ENCODE measurements around the gene FAM171A1. TPM values are rescaled to one million over a fixed set of nuclear protein-coding genes. Genes with fewer than 3 reads are reported as not detected.
"Not testable (repeated sequence)": the region's sequence is repeated elsewhere in the genome, so short reads cannot be mapped to it uniquely, and the experiment has no call there.

Gene FAM171A1
- total and polyA plus RNA-seq, 2 experiments from 2014 or later, result 24.4 to 29.5 TPM

GRCh38 chr10:15209827-15210509, 161.1 kb downstream of the FAM171A1 start:
- WGBS (ENCODE audit: low lambda C conversion rate, missing lambda C conversion rate), result 35% methylated on average over 14 of the region's 14 CpGs
- Histone ChIP-seq H3K27me3 (no peaks in the 10 kb centered on the region), H2AFZ (no peak overlapping the region), H3K36me3 (replicated peaks; ENCODE audit: insufficient read depth, low read depth) (no peaks in the 10 kb centered on the region), H3K79me2 (no peaks in the 10 kb centered on the region), H3K27ac (no peak overlapping the region), H3K4me3 (no peak overlapping the region), H3K4me2 (peak overlapping the region; percentile 31), H3K9me2 (replicated peaks; ENCODE audit: insufficient read depth) (no peaks in the 10 kb centered on the region), H3K9me3 (ENCODE audit: low read depth) (no peaks in the 10 kb centered on the region), H4K20me1 (ENCODE audit: insufficient read depth, poor library complexity, severe bottlenecking) (no peaks in the 10 kb centered on the region), H3K4me1 (ENCODE audit: insufficient read depth) (no peaks in the 10 kb centered on the region)
- TF ChIP-seq EZH2 (IDR thresholded peaks at IDR 0.05; ENCODE audit: borderline replicate concordance), result no peak
- peak; percentile 81 for TF ChIP-seq CTCF (IDR thresholded peaks at IDR 0.05; ENCODE audit: poor library complexity)
- peak; percentile 90 for DNase-seq (ENCODE audit: low spot score)

GRCh38 chr10:15208221-15208620, 162.9 kb downstream of the FAM171A1 start:
- no peak for DNase-seq (ENCODE audit: low spot score)
- Histone ChIP-seq H3K27ac (no peak overlapping the region), H4K20me1 (ENCODE audit: insufficient read depth, poor library complexity, severe bottlenecking) (no peaks in the 10 kb centered on the region), H3K4me3 (no peak overlapping the region), H3K36me3 (replicated peaks; ENCODE audit: insufficient read depth, low read depth) (no peaks in the 10 kb centered on the region), H3K4me2 (no peak overlapping the region), H2AFZ (no peak overlapping the region), H3K27me3 (no peaks in the 10 kb centered on the region), H3K9me3 (ENCODE audit: low read depth) (no peaks in the 10 kb centered on the region), H3K79me2 (no peaks in the 10 kb centered on the region), H3K9me2 (replicated peaks; ENCODE audit: insufficient read depth) (no peaks in the 10 kb centered on the region), H3K4me1 (ENCODE audit: insufficient read depth) (no peaks in the 10 kb centered on the region)
- TF ChIP-seq EZH2 (IDR thresholded peaks at IDR 0.05; ENCODE audit: borderline replicate concordance), result no peak
- no peak for TF ChIP-seq EZH2phosphoT487 (IDR thresholded peaks at IDR 0.05; ENCODE audit: low read depth, severe bottlenecking, unreplicated experiment)
- no peak for TF ChIP-seq CTCF (IDR thresholded peaks at IDR 0.05; ENCODE audit: poor library complexity)
- 100% methylated on average over 2 of the region's 2 CpGs for WGBS (ENCODE audit: low lambda C conversion rate, missing lambda C conversion rate)

- H2AFZ ChIP-seq; H3K79me2 ChIP-seq; H3K36me3 ChIP-seq (replicated peaks; ENCODE audit: insufficient read depth, low read depth); H3K4me2 ChIP-seq; H3K9me2 ChIP-seq (replicated peaks; ENCODE audit: insufficient read depth); H4K20me1 ChIP-seq (ENCODE audit: insufficient read depth, poor library complexity, severe bottlenecking); H3K9me3 ChIP-seq (ENCODE audit: low read depth); DNase-seq (ENCODE audit: low spot score); H3K4me1 ChIP-seq (ENCODE audit: insufficient read depth); H3K4me3 ChIP-seq; H3K27me3 ChIP-seq; H3K27ac ChIP-seq: not testable (repeated sequence)
- 98% methylated on average over 4 of the region's 4 CpGs for WGBS (ENCODE audit: low lambda C conversion rate, missing lambda C conversion rate)
Observed at GRCh38 chr10:15207410-15207809, 163.7 kb downstream of the FAM171A1 start.

- Histone ChIP-seq H3K36me3 (replicated peaks; ENCODE audit: insufficient read depth, low read depth) (no peaks in the 10 kb centered on the region), H2AFZ (no peak overlapping the region), H3K4me1 (ENCODE audit: insufficient read depth) (peaks cover 8% of the 10 kb centered on the region), H3K27ac (no peak overlapping the region), H3K4me2 (no peak overlapping the region), H4K20me1 (ENCODE audit: insufficient read depth, poor library complexity, severe bottlenecking) (no peaks in the 10 kb centered on the region), H3K9me3 (ENCODE audit: low read depth) (no peaks in the 10 kb centered on the region), H3K27me3 (no peaks in the 10 kb centered on the region), H3K4me3 (no peak overlapping the region), H3K79me2 (no peaks in the 10 kb centered on the region), H3K9me2 (replicated peaks; ENCODE audit: insufficient read depth) (no peaks in the 10 kb centered on the region)
- TF ChIP-seq EZH2phosphoT487 (IDR thresholded peaks at IDR 0.05; ENCODE audit: low read depth, severe bottlenecking, unreplicated experiment) (no peak), CTCF (IDR thresholded peaks at IDR 0.05; ENCODE audit: poor library complexity) (no peak), EZH2 (IDR thresholded peaks at IDR 0.05; ENCODE audit: borderline replicate concordance) (no peak)
- WGBS (ENCODE audit: low lambda C conversion rate, missing lambda C conversion rate), result 96% methylated on average over 2 of the region's 2 CpGs
- DNase-seq (ENCODE audit: low spot score), result no peak
Observed at GRCh38 chr10:15202639-15203038, 168.4 kb downstream of the FAM171A1 start.

GRCh38 chr10:15202301-15202621, 168.8 kb downstream of the FAM171A1 start:
- not testable (repeated sequence) for H3K36me3 ChIP-seq (replicated peaks; ENCODE audit: insufficient read depth, low read depth); H3K79me2 ChIP-seq; H2AFZ ChIP-seq; H3K9me3 ChIP-seq (ENCODE audit: low read depth); H3K4me1 ChIP-seq (ENCODE audit: insufficient read depth); H4K20me1 ChIP-seq (ENCODE audit: insufficient read depth, poor library complexity, severe bottlenecking); H3K4me2 ChIP-seq; H3K27me3 ChIP-seq; H3K27ac ChIP-seq; DNase-seq (ENCODE audit: low spot score); H3K4me3 ChIP-seq; H3K9me2 ChIP-seq (replicated peaks; ENCODE audit: insufficient read depth)
- 94% methylated on average over 8 of the region's 8 CpGs for WGBS (ENCODE audit: low lambda C conversion rate, missing lambda C conversion rate)
